Right renal cortex interstitium (tissue), 3 donors: ENCODE data around the gene DPP4. TPM values are rescaled to one million over a fixed set of nuclear protein-coding genes. Genes with fewer than 3 reads are reported as not detected.

Experiments used
- DNase-seq, 3 donors: peaks; one replicate each; pipeline ENCODE4 v3.0.0-alpha.2; 2013; ENCODE audit warnings: low read depth in 3 of 3, low spot score in 2 of 3
- polyA plus RNA-seq, 3 donors: library from polyadenylated mRNA; unstranded; fragments of 120-200 nt; gene quantifications; one replicate each; pipeline ENCODE4 v1.2.1, GENCODE V29; 2013; ENCODE audit not compliant: insufficient read length in 3 of 3

The DPP4 gene
- polyA plus RNA-seq, 3 donors: 139 to 156 (median 151) TPM

DNA sequence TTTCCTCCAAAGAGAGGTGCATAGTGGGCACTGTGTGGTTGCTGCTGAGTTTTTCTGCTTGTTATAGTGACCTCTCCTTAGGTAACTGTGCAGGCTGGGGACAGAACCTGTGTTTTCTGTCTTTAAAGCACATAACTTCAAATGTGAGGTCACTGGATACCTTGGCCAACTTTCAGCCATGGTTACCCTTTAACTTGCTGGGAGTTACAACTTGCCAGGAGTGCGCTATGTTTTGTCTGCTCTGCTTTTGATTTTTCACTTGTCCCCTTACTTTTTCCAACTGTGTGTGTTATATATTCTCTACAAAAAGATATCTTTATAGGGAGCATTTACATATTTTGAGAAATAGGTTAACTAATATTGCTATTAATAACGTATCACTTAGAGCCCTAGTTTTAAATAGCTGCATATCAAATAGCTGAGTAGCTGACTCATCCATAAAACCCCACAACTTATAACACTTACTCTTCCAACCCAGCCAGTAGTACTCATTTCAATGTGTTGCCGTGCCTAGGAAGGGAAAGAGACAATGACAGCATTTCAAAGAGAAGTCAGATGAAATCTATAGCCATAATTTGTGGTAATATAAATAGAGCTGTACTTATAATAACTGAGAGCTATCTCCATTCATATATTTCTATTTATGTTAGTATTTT is 51.6 kb downstream of the DPP4 start:
- DNase-seq: no peak

DNA sequence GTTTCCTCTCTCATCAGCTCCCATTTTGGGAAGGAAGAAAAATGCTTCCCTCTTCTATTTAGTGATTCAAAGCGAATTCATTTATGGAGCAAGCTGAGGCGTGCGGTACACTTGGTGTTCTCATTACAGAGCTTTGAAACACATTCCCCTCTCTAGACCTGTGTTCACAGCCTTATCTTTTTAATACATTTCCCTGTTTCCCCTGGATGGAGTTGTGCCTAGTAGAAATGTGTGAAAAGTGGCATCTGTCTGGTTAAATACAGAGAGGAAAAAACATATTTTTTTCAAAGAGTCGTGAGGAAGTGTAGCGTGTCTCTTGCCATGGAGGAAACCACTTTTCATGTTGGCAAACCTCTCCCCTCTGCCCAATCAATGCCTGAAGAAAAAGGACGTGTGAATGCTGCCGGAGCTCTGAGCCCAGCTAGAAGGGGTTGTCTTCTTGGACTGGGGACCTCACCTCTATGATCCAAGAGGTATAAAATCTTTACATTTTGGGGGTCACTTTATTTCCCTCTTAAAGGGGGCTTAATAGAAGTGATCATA is 52.4 kb downstream of the DPP4 start:
- no peak for DNase-seq

DNA sequence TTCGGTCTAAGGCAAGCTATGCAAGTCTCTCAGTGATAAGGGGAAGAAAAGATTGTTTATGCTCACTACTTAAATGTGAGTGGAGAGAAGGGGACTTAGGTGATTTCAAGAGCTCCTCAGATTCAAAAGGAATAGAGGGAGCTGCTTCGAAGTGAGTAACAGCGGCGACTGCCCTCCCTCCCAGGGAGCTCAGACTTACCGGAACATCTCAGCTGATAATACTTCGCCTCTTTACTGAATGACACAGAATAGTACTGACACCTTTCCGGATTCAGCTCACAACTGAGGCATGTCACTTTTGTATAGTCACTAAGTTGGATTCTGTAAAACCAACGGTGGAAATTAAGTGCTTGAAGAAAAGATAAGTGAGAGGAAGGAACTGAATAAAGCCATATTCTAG is 55.5 kb downstream of the DPP4 start:
- DNase-seq: no peak

DNA sequence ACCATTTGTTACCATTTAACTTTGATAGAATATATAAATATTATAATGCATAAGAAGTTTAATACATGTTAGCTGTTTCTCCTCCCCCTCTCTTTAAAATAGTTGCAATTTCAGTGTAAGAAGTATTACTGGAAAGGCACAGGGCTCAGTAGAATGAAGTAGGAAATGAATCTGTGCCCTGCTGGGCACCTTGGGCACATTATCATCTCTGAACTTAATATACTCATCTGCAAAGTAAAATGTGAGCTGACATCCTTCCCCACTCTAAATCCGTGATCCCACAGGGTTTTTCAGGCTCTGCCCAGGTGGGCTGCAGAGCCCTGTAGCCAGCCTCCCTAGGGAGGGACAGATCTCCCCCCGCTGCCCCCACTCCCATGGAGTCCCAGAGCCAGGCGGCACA is 56.8 kb downstream of the DPP4 start:
- no peak for DNase-seq

- no peak for DNase-seq
Observed at GRCh38 chr2:162016080-162016479, 57.9 kb downstream of the DPP4 start.

DNA sequence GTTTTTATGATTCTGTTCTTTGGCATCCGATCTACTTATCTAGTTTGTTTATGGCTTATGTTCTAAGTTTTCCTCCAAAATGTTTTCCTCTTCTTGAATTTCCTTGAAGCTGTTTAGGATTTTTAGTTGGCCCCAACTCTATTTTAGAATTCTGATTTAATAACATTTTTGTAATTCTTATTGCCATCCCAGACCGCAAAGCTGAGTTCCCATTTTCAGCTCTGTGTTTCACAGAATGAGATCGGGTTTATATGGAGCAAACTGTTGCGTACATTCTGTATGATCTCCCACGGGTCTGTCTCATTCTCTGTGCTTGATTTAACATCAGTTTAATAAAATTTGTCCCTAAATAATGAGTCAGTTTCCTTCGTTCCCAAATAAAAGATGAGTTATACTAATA is 59.3 kb downstream of the DPP4 start:
- DNase-seq: no peak

GRCh38 chr2:162013514-162014475 is 60.2 kb downstream of the DPP4 start:
- no peak for DNase-seq

GRCh38 chr2:162012565-162013058 is 61.4 kb downstream of the DPP4 start:
- DNase-seq: no peak

DNA sequence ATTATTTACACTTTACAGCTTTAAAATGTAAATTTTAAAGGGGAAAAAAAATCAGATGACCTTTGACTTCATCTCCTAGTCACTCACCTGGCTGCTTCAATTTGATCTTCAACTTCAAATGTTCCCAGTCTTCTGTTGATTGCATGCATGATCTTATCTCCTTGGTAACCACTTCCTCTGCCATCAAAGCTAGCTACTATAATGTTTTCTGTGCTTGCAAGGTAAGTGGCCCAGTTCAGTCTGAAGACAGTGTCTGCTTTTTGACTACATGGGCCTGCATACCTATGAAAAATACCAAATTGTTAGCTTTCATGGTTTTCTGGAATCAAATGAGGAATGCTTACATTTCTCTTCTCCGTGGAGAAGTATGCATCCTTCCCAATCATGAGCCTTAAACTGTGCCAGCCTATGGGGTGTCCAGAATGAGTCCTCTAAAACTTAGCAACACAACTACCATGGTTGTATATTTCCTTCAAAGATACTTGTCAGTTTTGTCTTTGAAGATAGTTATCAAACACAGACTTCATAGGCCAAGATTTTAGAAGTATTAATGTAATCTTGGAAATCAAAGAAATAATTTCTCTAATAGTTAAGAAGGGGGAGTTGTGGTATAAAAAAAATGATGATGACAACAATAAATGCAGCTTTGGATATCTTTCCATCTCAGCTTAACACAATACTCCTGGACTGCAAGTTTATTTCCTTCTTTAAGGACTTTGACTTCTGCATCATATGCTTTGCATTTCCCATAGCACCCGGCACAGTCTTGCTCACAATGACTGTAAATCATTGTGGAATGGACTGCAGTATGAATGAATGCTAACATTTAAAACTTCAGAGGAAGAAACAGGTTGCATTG is 62.1 kb downstream of the DPP4 start:
- no peak for DNase-seq

DNA sequence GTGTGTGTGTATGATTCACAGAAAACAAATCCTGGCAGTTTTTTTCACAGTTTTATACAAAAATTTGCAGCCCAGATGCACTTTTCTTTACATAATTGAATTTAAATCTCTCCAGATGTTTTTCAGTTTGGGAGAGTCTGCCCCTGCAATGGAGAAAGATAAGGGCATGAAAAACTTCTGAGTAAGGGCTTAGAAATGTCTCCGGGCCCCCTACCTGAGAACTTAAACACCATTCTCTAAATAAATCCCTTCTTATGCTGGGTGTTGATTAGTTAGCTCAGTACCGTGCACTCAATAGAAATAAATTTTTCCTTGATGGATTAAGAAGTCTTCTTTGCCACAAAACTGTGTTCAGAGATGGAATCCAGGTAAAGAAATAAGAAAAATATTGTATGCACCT is 64.5 kb downstream of the DPP4 start:
- DNase-seq: no peak

DNA sequence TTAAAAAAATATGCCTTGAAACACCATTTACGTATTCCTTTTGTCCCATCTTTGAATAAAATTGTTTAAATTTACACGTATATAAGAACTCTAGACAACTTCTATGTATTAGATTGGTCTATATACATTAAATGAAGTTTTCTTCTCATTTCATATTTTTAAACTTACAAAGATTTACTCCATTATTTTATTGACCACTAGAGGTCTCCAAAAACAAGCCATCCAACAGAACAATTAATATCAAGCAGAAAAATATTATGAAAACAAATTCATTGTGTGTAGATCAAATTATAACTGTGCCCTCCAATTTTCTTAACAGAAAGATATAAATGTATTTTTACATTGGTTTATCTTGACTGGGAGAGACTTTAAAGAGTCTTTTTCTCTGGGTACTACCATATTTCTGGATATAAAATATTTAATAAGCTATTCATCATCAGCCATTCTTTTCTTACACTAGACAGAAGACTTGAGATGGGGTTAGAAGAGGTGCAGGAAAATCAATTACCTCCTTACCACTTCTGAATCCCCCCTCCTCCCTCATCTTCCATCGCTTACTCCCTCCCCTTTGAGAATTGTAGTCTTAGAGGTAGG is 66.5 kb downstream of the DPP4 start:
- no peak for DNase-seq

DNA sequence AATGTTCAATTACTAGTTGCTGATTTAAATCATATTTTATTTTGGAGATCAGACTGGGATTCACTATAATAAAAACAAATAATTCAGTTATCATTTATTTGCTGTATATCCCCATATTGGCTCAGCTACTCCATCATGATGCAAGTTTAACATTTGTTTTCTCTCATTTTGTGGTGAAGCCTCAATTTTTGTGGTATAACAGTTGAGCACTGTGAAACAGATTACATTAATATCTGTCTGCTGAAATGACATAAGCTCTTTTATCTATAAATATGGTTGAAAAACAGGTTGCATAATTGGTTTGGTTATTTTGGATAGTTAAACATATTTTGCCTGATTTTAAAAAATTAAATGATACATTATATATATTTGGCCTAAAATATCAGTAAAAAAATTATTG is 67.7 kb downstream of the DPP4 start:
- DNase-seq: no peak

GRCh38 chr2:162004031-162004430 is 70.0 kb downstream of the DPP4 start:
- no peak for DNase-seq

- no peak for DNase-seq
Observed at GRCh38 chr2:162002623-162003235, 71.3 kb downstream of the DPP4 start.

DNA sequence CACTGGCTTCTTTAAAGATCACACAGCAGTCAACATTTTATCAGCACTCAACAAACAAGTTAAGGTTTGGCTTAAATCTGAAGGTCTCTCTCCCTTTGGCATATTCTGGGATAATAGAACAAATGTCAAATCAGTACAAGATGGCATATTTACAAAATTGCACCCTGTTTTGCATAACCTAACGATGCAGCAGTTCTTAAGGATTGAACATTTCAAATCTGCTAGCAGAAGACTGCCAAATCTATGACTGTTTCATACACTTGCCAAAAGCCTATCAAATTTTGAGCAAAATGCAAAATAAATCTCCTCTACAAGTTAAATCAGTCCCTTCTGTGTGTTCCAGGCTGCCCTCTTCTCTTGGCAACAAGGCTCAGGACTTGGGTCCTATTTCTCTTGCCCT is 73.6 kb downstream of the DPP4 start:
- DNase-seq: no peak

GRCh38 chr2:161999321-161999720 is 74.7 kb downstream of the DPP4 start:
- no peak for DNase-seq

GRCh38 chr2:161998857-161999256 is 75.2 kb downstream of the DPP4 start:
- DNase-seq: no peak

GRCh38 chr2:161997916-161998471 is 76.0 kb downstream of the DPP4 start:
- no peak for DNase-seq

- DNase-seq: no peak
Observed at GRCh38 chr2:161995553-161996016, 78.4 kb downstream of the DPP4 start.
